Activated naive CD4-positive, alpha-beta T cell treated with anti-CD3 and anti-CD28 coated beads, Interleukin-2, amount 50 U/mL, for 72 hours (primary cell): Measurements from ENCODE around the gene HIBADH. TPM values are rescaled to one million over a fixed set of nuclear protein-coding genes. Genes with fewer than 3 reads are reported as not detected.
"Not testable (repeated sequence)": the region's sequence is repeated elsewhere in the genome, so short reads cannot be mapped to it uniquely, and the experiment has no call there.

Experiments
- ATAC-seq, 2 donors: fragments of 150-1000 bp; cut with Tn5 transposase; 2 replicates each; pipeline ENCODE4 v1.10.0; 2021; ENCODE audit warnings: mild to moderate bottlenecking in 2 of 2, moderate library complexity in 2 of 2
- DNase-seq, 2 donors: peaks; one replicate each; pipeline ENCODE4 v3.0.0; 2021 to 2022; ENCODE audit warnings: low spot score in 2 of 2
- H3K27ac Mint-ChIP-seq, 2 donors: one replicate each; pipeline ENCODE4 v1.8.0; 2022; ENCODE audit warnings: mild to moderate bottlenecking in 2 of 2, mixed read lengths in 2 of 2
- H3K36me3 Mint-ChIP-seq, 2 donors: one replicate each; pipeline ENCODE4 v1.8.0; 2022; ENCODE audit warnings: mixed read lengths in 2 of 2
- H3K9me3 Mint-ChIP-seq, 2 donors: one replicate each; pipeline ENCODE4 v1.8.0; 2022; ENCODE audit warnings: mixed read lengths in 2 of 2
- total RNA-seq, 2 donors: library from RNA; stranded (reverse); gene quantifications; one replicate each; pipeline ENCODE4 v1.2.3, GENCODE V29; 2022

HIBADH gene
- total RNA-seq, 2 donors from 2014 or later: 15.8 to 18.4 TPM

- Mint-ChIP-seq H3K27ac (no peak overlapping the region), H3K36me3 (peaks cover 0 to 6% of the 10 kb centered on the region in 2 donors), H3K9me3 (no peaks in the 10 kb centered on the region)
- ATAC-seq (no peak), DNase-seq (no peak)
These were observed 69.5 kb downstream of the HIBADH start for GRCh38 chr7:27593226-27593625.

- DNase-seq (no peak), ATAC-seq (no peak)
- Mint-ChIP-seq H3K9me3 (no peaks in the 10 kb centered on the region), H3K27ac (no peak overlapping the region), H3K36me3 (peaks cover 0 to 12% of the 10 kb centered on the region in 2 donors)
These were observed 72.3 kb downstream of the HIBADH start for GRCh38 chr7:27590416-27590815.

- H3K9me3 Mint-ChIP-seq: no peaks in the 10 kb centered on the region
- no peak for ATAC-seq
These were observed 75.3 kb downstream of the HIBADH start for GRCh38 chr7:27587429-27587828.

GRCh38 chr7:27586825-27587224 lies 75.9 kb downstream of the HIBADH start:
- DNase-seq (no peak), ATAC-seq (no peak)
- Mint-ChIP-seq H3K9me3 (no peaks in the 10 kb centered on the region), H3K36me3 (peaks cover 0 to 8% of the 10 kb centered on the region in 2 donors), H3K27ac (no peak overlapping the region)

More at GRCh38 chr7:27587429-27587828, 75.3 kb downstream of the HIBADH start:
- no peak overlapping the region for H3K27ac Mint-ChIP-seq
- no peak for DNase-seq
- H3K36me3 Mint-ChIP-seq: peaks cover 0 to 12% of the 10 kb centered on the region in 2 donors

GRCh38 chr7:27585781-27586447 lies 76.8 kb downstream of the HIBADH start:
- Mint-ChIP-seq H3K27ac (no peak overlapping the region), H3K9me3 (no peaks in the 10 kb centered on the region), H3K36me3 (peaks cover 0 to 5% of the 10 kb centered on the region in 2 donors)
- ATAC-seq (no peak), DNase-seq (no peak)

GRCh38 chr7:27581906-27582305 lies 80.8 kb downstream of the HIBADH start:
- no peak for ATAC-seq
- Mint-ChIP-seq H3K27ac (no peak overlapping the region), H3K9me3 (no peaks in the 10 kb centered on the region), H3K36me3 (no peaks in the 10 kb centered on the region)
- DNase-seq: no peak

- H3K9me3 Mint-ChIP-seq: no peaks in the 10 kb centered on the region
- no peak for DNase-seq
- ATAC-seq: no peak
- H3K36me3 Mint-ChIP-seq: no peaks in the 10 kb centered on the region
- H3K27ac Mint-ChIP-seq: no peak overlapping the region
These were observed 81.6 kb downstream of the HIBADH start for GRCh38 chr7:27581119-27581518.

- H3K27ac Mint-ChIP-seq: no peak overlapping the region
- no peaks in the 10 kb centered on the region for H3K9me3 Mint-ChIP-seq
These were observed 83.1 kb downstream of the HIBADH start for GRCh38 chr7:27579565-27579964.

GRCh38 chr7:27578169-27578568 lies 84.5 kb downstream of the HIBADH start:
- H3K9me3 Mint-ChIP-seq, H3K27ac Mint-ChIP-seq, DNase-seq, H3K36me3 Mint-ChIP-seq, ATAC-seq: not testable (repeated sequence)

More at GRCh38 chr7:27579565-27579964, 83.1 kb downstream of the HIBADH start:
- DNase-seq: no peak
- H3K36me3 Mint-ChIP-seq: no peaks in the 10 kb centered on the region
- ATAC-seq: no peak

- no peaks in the 10 kb centered on the region for H3K9me3 Mint-ChIP-seq
- no peaks in the 10 kb centered on the region for H3K36me3 Mint-ChIP-seq
- DNase-seq (no peak), ATAC-seq (no peak)
- no peak overlapping the region for H3K27ac Mint-ChIP-seq
These were observed 86.2 kb downstream of the HIBADH start for GRCh38 chr7:27576360-27576944.

- DNase-seq (no peak), ATAC-seq (no peak)
- H3K9me3 Mint-ChIP-seq: no peaks in the 10 kb centered on the region
- H3K27ac Mint-ChIP-seq: no peak overlapping the region
- H3K36me3 Mint-ChIP-seq: no peaks in the 10 kb centered on the region
These were observed 87.1 kb downstream of the HIBADH start for GRCh38 chr7:27575613-27576012.

GRCh38 chr7:27569106-27569505 lies 93.6 kb downstream of the HIBADH start:
- Mint-ChIP-seq H3K27ac (no peak overlapping the region), H3K9me3 (peaks cover 6 to 11% of the 10 kb centered on the region in 2 donors), H3K36me3 (peaks cover 7 to 19% of the 10 kb centered on the region in 2 donors)
- ATAC-seq (no peak), DNase-seq (no peak)

GRCh38 chr7:27567266-27567665 lies 95.4 kb downstream of the HIBADH start:
- Mint-ChIP-seq H3K27ac (no peak overlapping the region), H3K36me3 (peaks cover 7 to 19% of the 10 kb centered on the region in 2 donors), H3K9me3 (peaks cover 9 to 11% of the 10 kb centered on the region in 2 donors)
- DNase-seq (no peak), ATAC-seq (no peak)

GRCh38 chr7:27564881-27565482 lies 97.7 kb downstream of the HIBADH start:
- no peak for ATAC-seq
- Mint-ChIP-seq H3K9me3 (peaks cover 9 to 11% of the 10 kb centered on the region in 2 donors), H3K36me3 (peaks cover 7 to 15% of the 10 kb centered on the region in 2 donors), H3K27ac (no peak overlapping the region)
- no peak for DNase-seq

- peaks cover 5 to 9% of the 10 kb centered on the region in 2 donors for H3K9me3 Mint-ChIP-seq
- DNase-seq (no peak), ATAC-seq (no peak)
- no peak overlapping the region for H3K27ac Mint-ChIP-seq
- peaks cover 0 to 6% of the 10 kb centered on the region in 2 donors for H3K36me3 Mint-ChIP-seq
These were observed 101.9 kb downstream of the HIBADH start for GRCh38 chr7:27560706-27561235.

- Mint-ChIP-seq H3K36me3 (no peaks in the 10 kb centered on the region), H3K9me3 (no peaks in the 10 kb centered on the region), H3K27ac (no peak overlapping the region)
- no peak for ATAC-seq
- no peak for DNase-seq
These were observed 107.0 kb downstream of the HIBADH start for GRCh38 chr7:27555670-27556069.

GRCh38 chr7:27554826-27555225 lies 107.9 kb downstream of the HIBADH start:
- H3K36me3 Mint-ChIP-seq: no peaks in the 10 kb centered on the region
- DNase-seq: no peak
- ATAC-seq: no peak
- no peaks in the 10 kb centered on the region for H3K9me3 Mint-ChIP-seq
- no peak overlapping the region for H3K27ac Mint-ChIP-seq
